Activated naive CD4-positive, alpha-beta T cell treated with anti-CD3 and anti-CD28 coated beads, Interleukin-2, amount 50 U/mL, for 24 hours (primary cell): Measurements from ENCODE around the gene WRNIP1.

ENCODE experiments used
- H3K27ac Mint-ChIP-seq: one replicate; pipeline ENCODE4 v1.8.0; 2021; ENCODE audit warnings: mild to moderate bottlenecking, mixed read lengths
- H3K27me3 Mint-ChIP-seq: one replicate; pipeline ENCODE4 v1.8.0; 2021; ENCODE audit warnings: mixed read lengths
- H3K36me3 Mint-ChIP-seq: one replicate; pipeline ENCODE4 v1.8.0; 2021; ENCODE audit warnings: mixed read lengths
- H3K4me1 Mint-ChIP-seq: one replicate; pipeline ENCODE4 v1.8.0; 2021; ENCODE audit warnings: mixed read lengths
- H3K4me3 Mint-ChIP-seq: one replicate; pipeline ENCODE4 v1.8.0; 2021; ENCODE audit warnings: mild to moderate bottlenecking, mixed read lengths
- H3K9me3 Mint-ChIP-seq: one replicate; pipeline ENCODE4 v1.8.0; 2021; ENCODE audit warnings: mixed read lengths

The WRNIP1 gene

DNA sequence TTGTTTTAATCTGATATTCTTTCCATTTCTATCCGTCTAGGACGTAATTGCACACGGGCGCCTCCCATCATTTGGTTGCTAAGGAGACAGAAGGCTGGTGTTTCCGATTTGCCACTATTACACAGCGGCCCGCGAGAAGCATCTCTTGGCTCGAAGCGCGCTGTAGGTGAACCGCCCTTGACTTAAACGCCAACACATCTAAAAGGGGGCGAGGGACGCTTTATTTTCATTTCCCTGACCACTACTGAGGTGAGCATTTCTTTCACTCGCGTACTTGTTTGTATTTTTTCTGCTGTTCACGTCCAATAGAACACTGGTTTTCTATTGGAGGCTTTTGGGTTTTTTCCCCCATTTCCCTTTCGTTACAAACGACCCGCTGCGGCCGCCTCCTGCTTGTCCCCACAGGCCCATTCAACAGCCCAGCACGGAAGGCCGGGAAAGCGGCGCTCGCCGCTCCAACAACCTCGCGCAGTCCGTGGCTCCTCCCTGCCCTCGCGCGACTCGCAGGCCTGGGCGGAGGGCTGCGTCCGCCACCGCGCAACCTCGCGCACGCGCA, 505 bp upstream of the WRNIP1 start:
- Mint-ChIP-seq H3K4me1 (peaks cover 47% of the 10 kb centered on the region), H3K27me3 (no peaks in the 10 kb centered on the region), H3K9me3 (no peaks in the 10 kb centered on the region), H3K27ac (peak overlapping the region; percentile 97), H3K36me3 (no peaks in the 10 kb centered on the region), H3K4me3 (peak overlapping the region; percentile 93)

DNA sequence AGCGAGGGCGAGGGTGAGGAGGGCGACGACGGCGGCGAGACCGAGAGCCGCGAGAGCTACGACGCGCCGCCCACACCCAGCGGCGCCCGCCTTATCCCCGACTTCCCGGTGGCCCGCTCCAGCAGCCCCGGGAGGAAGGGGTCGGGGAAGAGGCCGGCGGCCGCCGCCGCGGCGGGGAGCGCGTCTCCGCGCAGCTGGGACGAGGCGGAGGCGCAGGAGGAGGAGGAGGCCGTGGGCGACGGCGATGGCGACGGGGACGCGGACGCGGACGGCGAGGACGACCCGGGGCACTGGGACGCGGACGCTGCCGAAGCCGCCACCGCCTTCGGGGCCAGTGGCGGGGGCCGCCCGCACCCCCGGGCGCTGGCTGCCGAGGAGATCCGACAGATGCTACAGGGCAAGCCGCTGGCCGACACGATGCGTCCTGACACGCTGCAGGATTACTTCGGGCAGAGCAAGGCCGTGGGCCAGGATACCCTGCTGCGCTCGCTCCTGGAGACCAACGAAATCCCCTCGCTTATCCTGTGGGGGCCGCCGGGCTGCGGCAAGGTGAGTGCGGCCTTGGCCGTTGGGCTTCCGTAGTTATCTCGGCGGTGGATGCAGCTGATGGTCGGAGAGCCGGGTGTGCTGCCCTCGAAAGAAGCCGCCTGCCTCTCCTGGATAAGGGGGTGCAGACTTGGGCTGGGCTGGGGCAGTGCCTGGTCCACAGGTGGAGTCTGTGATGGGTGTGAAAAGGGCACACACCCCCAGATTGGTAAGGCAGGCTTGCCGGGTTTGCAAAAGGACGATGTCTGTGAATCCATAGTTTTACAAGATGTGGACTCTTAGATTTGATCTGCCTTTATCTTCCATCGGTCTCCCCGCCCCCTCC, 938 bp downstream of the WRNIP1 start:
- H3K4me1 Mint-ChIP-seq = peaks cover 55% of the 10 kb centered on the region
- H3K36me3 Mint-ChIP-seq = no peaks in the 10 kb centered on the region

DNA sequence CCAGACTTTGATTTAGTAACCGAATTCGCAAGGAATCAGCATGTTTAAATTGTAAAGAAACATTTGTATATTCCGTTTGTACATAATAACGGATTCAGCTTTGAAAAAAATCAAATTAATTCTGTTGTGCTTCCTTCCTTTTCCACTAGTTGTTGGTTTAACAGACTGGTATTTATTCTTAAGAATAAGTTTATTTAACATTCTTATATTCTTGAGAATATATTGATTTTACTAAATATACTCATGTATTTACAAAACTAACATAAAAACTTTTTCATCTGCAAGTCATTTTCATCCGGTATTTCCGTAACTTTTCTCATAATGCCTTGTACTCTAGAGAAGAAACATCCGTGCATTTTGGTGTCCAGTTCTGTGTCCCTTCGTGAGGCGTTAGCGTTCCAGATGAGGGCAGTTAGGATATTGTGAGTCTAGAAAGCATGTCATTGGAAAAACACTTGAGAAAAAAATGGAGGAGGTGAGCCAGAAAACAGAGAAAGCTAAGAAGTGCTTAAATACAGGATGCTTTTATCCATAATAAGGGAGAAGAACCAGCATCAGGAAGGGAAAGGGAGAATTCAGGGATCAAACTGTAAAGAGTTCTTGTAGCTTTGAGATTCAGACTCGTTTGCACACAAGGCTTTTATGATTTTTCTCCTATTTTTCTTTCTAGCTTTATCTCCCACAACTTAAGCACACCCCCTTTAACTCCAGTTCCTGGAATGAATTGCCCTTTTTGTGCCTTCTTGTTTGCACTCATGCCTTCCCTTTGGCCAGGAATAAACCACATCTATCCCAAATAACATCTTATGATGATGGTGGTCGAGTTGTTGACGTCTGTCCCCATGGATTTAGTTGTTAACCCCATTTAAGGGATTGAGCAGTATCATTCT, 1.8 kb downstream of the WRNIP1 start:
- H3K9me3 Mint-ChIP-seq = no peaks in the 10 kb centered on the region
- peak overlapping the region; percentile 94 for H3K4me3 Mint-ChIP-seq
- H3K36me3 Mint-ChIP-seq = no peaks in the 10 kb centered on the region
- H3K4me1 Mint-ChIP-seq = peaks cover 59% of the 10 kb centered on the region
- peak overlapping the region; percentile 69 for H3K27ac Mint-ChIP-seq
- no peaks in the 10 kb centered on the region for H3K27me3 Mint-ChIP-seq

More for the DNA sequence above, 938 bp downstream of the WRNIP1 start:
- H3K9me3 Mint-ChIP-seq = no peaks in the 10 kb centered on the region
- no peaks in the 10 kb centered on the region for H3K27me3 Mint-ChIP-seq
- peak overlapping the region; percentile 94 for H3K4me3 Mint-ChIP-seq
- peak overlapping the region; percentile 69 for H3K27ac Mint-ChIP-seq

DNA sequence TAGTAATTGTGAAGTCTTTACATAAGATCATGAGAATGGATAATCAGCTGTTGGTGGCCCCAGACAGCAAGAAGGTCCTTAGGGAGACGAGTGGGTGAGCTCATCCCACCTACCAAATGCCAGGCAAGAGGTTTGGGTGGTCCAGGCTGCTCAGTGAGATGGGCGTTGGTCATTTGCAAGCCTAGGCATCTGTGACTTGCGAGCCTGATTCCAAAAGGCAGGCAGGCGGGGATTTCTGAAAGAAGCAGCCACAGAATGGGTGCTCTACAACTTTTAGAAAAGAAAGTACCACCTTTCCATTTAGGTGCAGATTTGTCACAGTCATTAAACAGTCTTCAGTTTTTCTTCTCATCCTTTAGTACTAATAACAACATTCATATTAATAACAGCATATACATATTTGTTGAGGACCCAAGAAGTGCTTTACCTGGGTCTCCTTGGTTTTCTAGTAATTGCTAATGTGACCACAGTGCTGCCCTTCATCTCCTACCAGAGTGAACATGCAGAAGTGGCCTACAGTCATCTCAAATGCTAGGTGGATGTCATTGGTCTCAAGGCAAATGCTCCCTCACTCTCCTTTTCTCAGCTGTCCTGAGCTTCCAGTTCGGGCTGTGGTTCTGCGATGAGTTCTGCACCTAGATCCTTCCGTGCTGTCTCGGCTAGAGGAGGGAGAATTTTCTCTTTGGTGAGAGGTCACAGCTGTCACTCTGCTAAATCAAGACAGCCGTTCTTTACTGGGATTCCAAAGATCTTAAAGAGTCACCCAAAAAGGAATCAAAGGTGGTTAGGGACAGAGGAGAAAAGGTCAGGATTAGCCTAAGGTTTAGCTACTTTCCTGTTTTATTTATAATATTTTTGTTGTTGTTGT, 2.7 kb downstream of the WRNIP1 start:
- no peak overlapping the region for H3K27ac Mint-ChIP-seq
- H3K9me3 Mint-ChIP-seq = no peaks in the 10 kb centered on the region
- peaks cover 67% of the 10 kb centered on the region for H3K4me1 Mint-ChIP-seq
- H3K4me3 Mint-ChIP-seq = peak overlapping the region; percentile 94
- H3K36me3 Mint-ChIP-seq = peaks cover 2% of the 10 kb centered on the region
- no peaks in the 10 kb centered on the region for H3K27me3 Mint-ChIP-seq

DNA sequence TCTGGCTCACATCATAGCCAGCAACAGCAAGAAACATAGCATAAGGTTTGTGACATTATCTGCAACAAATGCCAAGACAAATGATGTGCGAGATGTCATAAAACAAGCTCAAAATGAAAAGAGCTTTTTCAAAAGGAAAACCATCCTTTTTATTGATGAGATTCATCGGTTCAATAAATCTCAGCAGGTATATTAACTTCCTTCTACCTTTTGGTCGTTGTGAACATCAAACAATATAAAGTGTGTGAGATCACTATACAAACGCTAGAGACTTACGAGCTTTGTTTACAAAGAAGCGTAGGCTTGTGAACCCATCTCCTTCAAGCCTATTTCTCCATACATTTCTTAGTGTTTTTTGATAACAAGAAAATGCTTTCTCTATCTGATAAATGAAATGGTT, 3.5 kb downstream of the WRNIP1 start:
- H3K4me1 Mint-ChIP-seq = peaks cover 75% of the 10 kb centered on the region
- H3K4me3 Mint-ChIP-seq = peak overlapping the region; percentile 94
- peak overlapping the region; percentile 41 for H3K27ac Mint-ChIP-seq
- H3K9me3 Mint-ChIP-seq = no peaks in the 10 kb centered on the region
- no peaks in the 10 kb centered on the region for H3K27me3 Mint-ChIP-seq
- H3K36me3 Mint-ChIP-seq = peaks cover 2% of the 10 kb centered on the region

DNA sequence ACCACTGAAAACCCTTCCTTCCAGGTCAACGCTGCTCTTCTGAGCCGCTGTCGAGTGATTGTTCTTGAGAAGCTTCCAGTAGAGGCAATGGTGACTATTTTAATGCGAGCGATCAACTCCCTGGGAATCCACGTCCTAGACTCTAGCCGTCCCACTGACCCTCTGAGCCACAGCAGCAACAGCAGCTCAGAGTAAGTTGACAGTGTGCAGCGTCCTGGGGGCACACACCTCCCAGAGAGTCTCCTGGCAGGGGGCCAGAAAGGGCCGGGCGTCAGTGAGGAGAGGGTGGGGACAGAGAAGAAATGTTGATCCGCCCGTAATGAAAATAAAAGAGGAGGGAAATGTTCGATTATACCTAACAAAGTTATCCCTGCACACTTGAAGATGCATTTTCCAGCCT, 5.0 kb downstream of the WRNIP1 start:
- H3K9me3 Mint-ChIP-seq = no peaks in the 10 kb centered on the region
- peaks cover 79% of the 10 kb centered on the region for H3K4me1 Mint-ChIP-seq
- H3K27ac Mint-ChIP-seq = no peak overlapping the region
- no peaks in the 10 kb centered on the region for H3K27me3 Mint-ChIP-seq
- H3K36me3 Mint-ChIP-seq = peaks cover 4% of the 10 kb centered on the region
- peak overlapping the region; percentile 15 for H3K4me3 Mint-ChIP-seq

DNA sequence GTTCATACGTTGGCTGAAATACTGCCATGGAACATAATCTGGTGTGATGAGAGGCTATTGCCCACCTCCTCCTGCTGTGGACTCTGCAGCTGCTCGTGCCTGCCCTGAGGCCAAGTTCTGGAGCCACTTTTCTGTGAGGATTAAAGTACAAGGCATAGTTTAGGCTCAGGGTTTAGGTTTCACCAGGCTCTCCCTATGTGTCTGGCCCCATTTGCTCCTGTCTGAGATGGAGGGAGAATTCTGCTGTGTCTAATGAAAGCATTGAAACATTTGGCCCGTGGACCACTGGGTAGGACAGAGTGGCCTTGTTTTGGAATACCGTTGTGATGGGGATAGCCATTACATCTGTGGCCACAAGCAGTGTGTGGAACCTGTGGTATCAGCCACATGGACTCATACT, 5.9 kb downstream of the WRNIP1 start:
- Mint-ChIP-seq H3K9me3 (no peaks in the 10 kb centered on the region), H3K4me3 (peak overlapping the region; percentile 19), H3K36me3 (peaks cover 6% of the 10 kb centered on the region), H3K4me1 (peaks cover 83% of the 10 kb centered on the region), H3K27me3 (no peaks in the 10 kb centered on the region), H3K27ac (no peak overlapping the region)

DNA sequence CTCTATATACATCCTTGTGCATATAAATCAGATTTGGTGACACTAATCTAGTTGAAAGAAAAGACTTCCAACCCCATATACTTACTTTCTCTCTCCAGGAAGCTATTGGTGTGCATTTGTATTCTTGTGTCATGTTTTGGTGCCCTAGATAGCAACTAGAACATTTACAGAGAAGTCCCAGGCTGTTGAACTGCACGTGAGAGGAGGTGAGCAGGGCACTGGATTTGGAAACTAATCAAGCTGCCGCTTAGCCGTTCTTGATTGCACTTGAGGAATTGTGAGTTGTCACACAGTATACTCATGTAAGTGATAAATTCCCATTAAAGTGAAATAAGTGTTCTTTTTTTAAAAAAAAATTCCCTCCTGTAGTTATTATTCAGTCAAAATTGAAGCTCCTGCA, 7.6 kb downstream of the WRNIP1 start:
- H3K9me3 Mint-ChIP-seq = no peaks in the 10 kb centered on the region

DNA sequence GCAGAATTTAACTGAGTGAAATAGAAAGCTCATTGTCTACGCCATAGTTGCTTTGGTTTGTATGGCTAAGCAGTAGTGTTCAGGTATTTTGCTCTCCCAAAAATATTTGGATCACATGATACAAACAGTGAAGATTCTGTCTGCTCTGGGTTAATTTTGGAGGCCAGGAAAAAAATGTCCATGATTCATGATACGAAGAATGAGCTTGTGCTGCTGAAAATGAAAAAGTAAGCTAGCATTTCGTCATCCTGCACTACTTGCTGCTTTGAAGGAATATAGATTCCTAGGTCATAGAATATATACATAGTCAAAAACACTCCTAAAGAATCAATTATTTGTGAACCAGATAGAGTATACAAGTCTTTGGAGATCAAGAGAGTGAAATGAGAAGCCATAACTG, 8.3 kb downstream of the WRNIP1 start:
- Mint-ChIP-seq H3K27me3 (no peaks in the 10 kb centered on the region), H3K36me3 (peaks cover 11% of the 10 kb centered on the region), H3K27ac (no peak overlapping the region), H3K4me1 (peaks cover 82% of the 10 kb centered on the region), H3K4me3 (no peak overlapping the region), H3K9me3 (no peaks in the 10 kb centered on the region)

More for the DNA sequence above, 7.6 kb downstream of the WRNIP1 start:
- no peaks in the 10 kb centered on the region for H3K27me3 Mint-ChIP-seq
- peaks cover 11% of the 10 kb centered on the region for H3K36me3 Mint-ChIP-seq
- no peak overlapping the region for H3K27ac Mint-ChIP-seq
- H3K4me3 Mint-ChIP-seq = no peak overlapping the region
- peaks cover 86% of the 10 kb centered on the region for H3K4me1 Mint-ChIP-seq

DNA sequence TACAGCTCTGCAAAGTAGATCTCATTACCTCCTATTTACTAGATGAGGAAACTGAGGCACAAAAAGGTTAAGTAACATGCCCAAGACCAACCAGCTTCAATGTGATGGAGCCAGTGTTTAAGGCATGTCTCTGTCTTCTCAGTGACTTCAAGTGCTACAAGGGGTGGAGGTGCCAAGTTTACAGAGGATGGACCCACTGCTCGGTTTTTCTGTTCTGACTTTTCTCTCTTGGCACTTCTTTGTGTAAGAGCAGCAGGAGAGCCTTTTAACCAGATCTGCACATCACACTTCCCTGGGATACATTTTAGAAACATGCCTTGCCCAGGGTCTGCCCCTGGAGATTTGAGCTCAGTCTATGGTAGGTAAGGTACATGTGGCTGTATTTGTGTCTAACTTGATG, 9.8 kb downstream of the WRNIP1 start:
- Mint-ChIP-seq H3K36me3 (peaks cover 11% of the 10 kb centered on the region), H3K4me1 (peaks cover 67% of the 10 kb centered on the region), H3K27me3 (no peaks in the 10 kb centered on the region), H3K4me3 (no peak overlapping the region), H3K9me3 (no peaks in the 10 kb centered on the region), H3K27ac (no peak overlapping the region)

DNA sequence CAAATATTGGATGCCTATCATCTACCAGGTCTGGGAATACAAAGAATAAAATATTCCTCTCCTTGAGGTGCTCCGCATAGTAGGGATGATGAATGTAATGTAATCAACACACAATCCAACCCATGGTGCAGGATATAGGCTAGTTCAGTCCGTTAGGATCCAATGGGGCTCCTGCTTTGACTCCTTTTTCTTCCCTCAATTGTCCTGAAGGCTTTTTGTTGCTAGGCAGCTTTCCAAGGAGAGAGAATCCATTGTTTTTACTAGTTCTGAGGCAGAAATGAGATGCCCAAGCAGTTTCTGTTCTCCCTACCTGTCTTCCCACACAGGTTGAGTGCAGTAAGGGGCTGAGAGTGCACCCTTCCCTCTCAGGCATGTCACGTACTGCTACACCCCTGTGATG, 12.1 kb downstream of the WRNIP1 start:
- Mint-ChIP-seq H3K27ac (no peak overlapping the region), H3K36me3 (peaks cover 13% of the 10 kb centered on the region), H3K4me1 (peaks cover 52% of the 10 kb centered on the region)

DNA sequence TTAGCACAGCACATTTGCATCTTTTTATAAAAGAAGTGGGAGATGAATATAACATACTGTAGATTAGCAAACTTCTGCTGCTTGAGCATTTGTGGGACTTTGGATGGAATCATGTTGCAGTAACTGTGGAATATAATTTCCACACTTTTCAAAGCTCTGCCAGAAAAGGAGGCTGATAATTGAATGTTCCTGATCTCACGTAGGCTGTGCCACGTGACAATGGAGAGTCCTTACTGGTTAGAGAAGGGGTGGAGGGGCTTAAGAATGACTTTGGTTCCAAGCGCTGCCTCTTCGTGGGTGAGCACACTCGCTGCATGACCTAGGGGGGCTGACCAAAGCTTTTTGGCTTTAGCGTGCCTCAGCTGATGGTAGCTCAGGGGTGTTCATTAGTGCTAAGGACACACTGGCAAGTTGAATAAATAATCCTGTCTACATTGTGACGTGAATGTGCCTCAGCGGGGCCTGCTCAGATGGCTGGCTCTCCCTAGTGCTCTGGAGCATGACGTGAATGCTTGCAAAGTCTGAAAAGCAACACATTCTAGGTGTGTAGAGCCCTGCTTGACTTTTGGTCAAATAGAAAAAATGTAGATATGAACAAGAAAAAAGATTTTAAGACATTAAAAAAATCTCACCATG, 15.0 kb downstream of the WRNIP1 start:
- no peak overlapping the region for H3K27ac Mint-ChIP-seq
- no peaks in the 10 kb centered on the region for H3K9me3 Mint-ChIP-seq
- H3K27me3 Mint-ChIP-seq = no peaks in the 10 kb centered on the region
- no peak overlapping the region for H3K4me3 Mint-ChIP-seq
- H3K36me3 Mint-ChIP-seq = peaks cover 15% of the 10 kb centered on the region
- peaks cover 45% of the 10 kb centered on the region for H3K4me1 Mint-ChIP-seq

More for the DNA sequence above, 12.1 kb downstream of the WRNIP1 start:
- Mint-ChIP-seq H3K9me3 (no peaks in the 10 kb centered on the region), H3K4me3 (no peak overlapping the region), H3K27me3 (no peaks in the 10 kb centered on the region)

DNA sequence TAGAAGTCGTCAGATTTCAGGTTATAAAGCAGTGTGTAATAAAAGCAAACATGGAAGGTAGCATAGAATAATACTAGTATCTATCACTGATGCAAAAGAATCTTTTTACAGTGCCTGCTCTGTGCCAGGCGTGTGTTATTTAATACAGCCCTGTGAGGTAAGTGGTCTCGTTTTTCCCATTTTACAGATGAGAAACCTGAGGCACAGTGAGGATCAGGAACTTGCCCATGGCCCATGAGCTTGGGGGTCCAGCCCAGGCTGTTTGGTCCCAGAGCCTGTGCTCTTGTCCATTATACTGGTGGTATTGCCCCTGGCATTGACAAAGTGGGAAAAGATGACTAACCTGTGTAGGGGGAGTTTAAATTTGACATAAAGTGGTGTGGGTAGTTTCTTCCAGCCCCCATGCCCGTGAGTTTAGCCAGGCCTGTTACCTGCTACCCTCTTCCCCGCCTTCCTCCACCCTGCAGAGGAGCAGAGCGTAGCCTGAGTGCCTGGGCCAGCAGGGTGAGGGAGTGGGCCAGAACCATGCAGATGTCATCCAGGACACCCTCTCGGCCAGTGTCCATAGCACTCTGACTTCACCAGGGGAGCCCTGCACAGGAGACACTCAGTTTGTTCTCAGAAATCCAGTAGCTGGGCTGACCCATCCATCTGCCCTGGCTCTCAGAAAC, 16.6 kb downstream of the WRNIP1 start:
- Mint-ChIP-seq H3K4me3 (no peak overlapping the region), H3K27me3 (no peaks in the 10 kb centered on the region), H3K27ac (no peak overlapping the region), H3K36me3 (peaks cover 11% of the 10 kb centered on the region), H3K4me1 (peaks cover 34% of the 10 kb centered on the region), H3K9me3 (no peaks in the 10 kb centered on the region)

DNA sequence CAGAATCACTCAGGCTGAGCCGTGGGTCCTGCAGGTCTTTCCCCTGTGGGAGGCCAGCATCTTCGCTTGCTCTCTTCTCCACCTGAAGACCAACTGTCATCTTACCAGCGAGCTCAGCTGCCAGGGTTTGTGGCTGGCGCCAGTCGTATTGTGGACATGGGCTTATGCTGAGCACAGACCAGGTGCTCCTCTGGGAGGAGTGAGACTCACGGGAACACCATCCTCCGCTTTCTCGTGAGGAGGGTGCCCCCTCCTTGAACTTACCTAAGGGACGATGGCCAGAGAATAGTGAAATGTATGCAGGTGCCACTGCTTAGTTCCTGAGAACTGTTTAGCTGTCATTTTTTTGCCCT, 17.1 kb downstream of the WRNIP1 start:
- no peak overlapping the region for H3K4me3 Mint-ChIP-seq
- peaks cover 32% of the 10 kb centered on the region for H3K4me1 Mint-ChIP-seq
- no peaks in the 10 kb centered on the region for H3K27me3 Mint-ChIP-seq
- H3K27ac Mint-ChIP-seq = no peak overlapping the region
- H3K36me3 Mint-ChIP-seq = peaks cover 14% of the 10 kb centered on the region
- H3K9me3 Mint-ChIP-seq = no peaks in the 10 kb centered on the region
